Thoracic aorta (tissue), 2 donors: ENCODE data around the gene CEP131. TPM values are rescaled to one million over a fixed set of nuclear protein-coding genes. Genes with fewer than 3 reads are reported as not detected.

Experiments
- ATAC-seq: fragments of 150-250 bp; one replicate; pipeline ENCODE4 v1.8.0; 2017; ENCODE audit warnings: low read depth; ENCODE audit not compliant: insufficient number of reproducible peaks, low FRiP score
- DNase-seq: peaks from one replicate; pipeline ENCODE4 v3.0.0-alpha.2; 2020; ENCODE audit warnings: low spot score
- H3K27ac ChIP-seq, 2 donors: fragments of 200-600 bp; sonication (generic); 1 replicate in 1 of 2; 2 replicates in 1 of 2; pipeline ENCODE4 v1.5.1; 2016; ENCODE audit warnings: mild to moderate bottlenecking in 2 of 2, moderate library complexity in 2 of 2
- H3K27me3 ChIP-seq: fragments of 200-600 bp; sonication (generic); replicated peaks from 2 replicates; pipeline ENCODE4 v1.6.0; 2016; ENCODE audit warnings: mild to moderate bottlenecking; ENCODE audit not compliant: insufficient read depth
- H3K36me3 ChIP-seq: fragments of 200-600 bp; sonication (generic); one replicate; pipeline ENCODE4 v1.5.1; 2016
- H3K4me1 ChIP-seq, 2 donors: fragments of 200-600 bp; sonication (generic); 1 replicate in 1 of 2; 2 replicates in 1 of 2; pipeline versions ENCODE4 v1.5.1 to v1.6.0; 2016; ENCODE audit warnings: low read depth in 2 of 2, mild to moderate bottlenecking in 1 of 2; ENCODE audit not compliant: control insufficient read depth in 1 of 2
- H3K4me3 ChIP-seq: fragments of 200-600 bp; sonication (generic); 2 replicates; pipeline ENCODE4 v1.5.1; 2016; ENCODE audit warnings: mild to moderate bottlenecking
- H3K9me3 ChIP-seq: fragments of 200-600 bp; sonication (generic); 2 replicates; pipeline ENCODE4 v1.5.1; 2016
- CTCF ChIP-seq: fragments of 200-600 bp; sonication (generic); IDR thresholded peaks from one replicate; pipeline ENCODE4 v1.5.1; 2019; ENCODE audit warnings: antibody characterized with exemption
- total RNA-seq, 2 donors: library from RNA; depleted of rRNA; stranded (reverse); fragments of >200 nt; gene quantifications; one replicate each; pipeline versions ENCODE4 v1.1.0 to v1.2.3, GENCODE V29; 2016

The CEP131 gene
- total RNA-seq, 2 donors from 2014 or later = 5.8 to 11.4 TPM

- ATAC-seq = peak; percentile 50
- no peak for DNase-seq
- Histone ChIP-seq H3K27me3 (no peaks in the 10 kb centered on the region), H3K4me1 (peaks cover 0 to 5% of the 10 kb centered on the region in 2 donors), H3K27ac (no peak overlapping the region), H3K36me3 (peaks cover 14% of the 10 kb centered on the region), H3K4me3 (no peak overlapping the region), H3K9me3 (no peaks in the 10 kb centered on the region)
- TF ChIP-seq CTCF = peak; percentile 63
Measured at GRCh38 chr17:81200695-81201580, 21.8 kb downstream of the CEP131 start.

- peaks cover 0 to 11% of the 10 kb centered on the region in 2 donors for H3K4me1 ChIP-seq
- no peak for ATAC-seq
- H3K4me3 ChIP-seq = no peak overlapping the region
- no peaks in the 10 kb centered on the region for H3K9me3 ChIP-seq
- peaks cover 14% of the 10 kb centered on the region for H3K36me3 ChIP-seq
- no peaks in the 10 kb centered on the region for H3K27me3 ChIP-seq
- no peak for TF ChIP-seq CTCF
- no peak overlapping the region for H3K27ac ChIP-seq
- DNase-seq = no peak
Measured at GRCh38 chr17:81200201-81200600, 22.6 kb downstream of the CEP131 start.

GRCh38 chr17:81199482-81199830, 23.3 kb downstream of the CEP131 start:
- peaks cover 14% of the 10 kb centered on the region for H3K36me3 ChIP-seq
- DNase-seq = no peak
- H3K27me3 ChIP-seq = no peaks in the 10 kb centered on the region
- TF ChIP-seq CTCF = no peak
- H3K4me1 ChIP-seq = peaks cover 0 to 15% of the 10 kb centered on the region in 2 donors
- no peak overlapping the region for H3K4me3 ChIP-seq
- no peak overlapping the region for H3K27ac ChIP-seq
- ATAC-seq = no peak
- no peaks in the 10 kb centered on the region for H3K9me3 ChIP-seq

GRCh38 chr17:81198826-81199481, 23.8 kb downstream of the CEP131 start:
- peaks cover 14% of the 10 kb centered on the region for H3K36me3 ChIP-seq
- TF ChIP-seq CTCF = no peak
- ATAC-seq (no peak), DNase-seq (no peak)
- H3K27me3 ChIP-seq = no peaks in the 10 kb centered on the region
- no peak overlapping the region for H3K27ac ChIP-seq
- H3K4me1 ChIP-seq = peaks cover 0 to 15% of the 10 kb centered on the region in 2 donors
- H3K9me3 ChIP-seq = no peaks in the 10 kb centered on the region
- no peak overlapping the region for H3K4me3 ChIP-seq

GRCh38 chr17:81197831-81198490, 24.8 kb downstream of the CEP131 start:
- no peak for TF ChIP-seq CTCF
- Histone ChIP-seq H3K27ac (no peak overlapping the region), H3K4me1 (peaks cover 0 to 15% of the 10 kb centered on the region in 2 donors), H3K4me3 (no peak overlapping the region), H3K36me3 (peaks cover 11% of the 10 kb centered on the region), H3K9me3 (no peaks in the 10 kb centered on the region), H3K27me3 (no peaks in the 10 kb centered on the region)
- no peak for ATAC-seq
- DNase-seq = no peak
